Measurements from ENCODE around the gene HTR2C.

DNA sequence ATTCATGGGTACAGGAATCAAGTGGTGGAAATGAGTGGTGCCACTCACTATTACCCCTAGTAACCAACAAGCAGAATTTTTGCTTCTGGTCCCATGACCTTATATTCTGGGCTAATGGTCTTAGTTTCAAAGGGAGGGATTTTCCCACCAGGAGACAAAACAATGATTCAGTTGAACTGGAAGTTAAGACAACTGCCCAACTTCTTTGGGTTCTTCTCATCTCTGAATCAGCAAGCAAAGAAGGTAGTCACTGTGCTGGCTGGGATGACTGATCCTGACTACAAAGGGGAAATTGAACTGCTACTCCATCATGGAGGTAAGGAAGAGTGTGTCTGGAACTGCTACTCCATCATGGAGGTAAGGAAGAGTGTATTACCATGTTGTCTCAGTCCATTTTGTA is 346.3 kb downstream of the HTR2C start:
- TF ChIP-seq, protein P1, sequence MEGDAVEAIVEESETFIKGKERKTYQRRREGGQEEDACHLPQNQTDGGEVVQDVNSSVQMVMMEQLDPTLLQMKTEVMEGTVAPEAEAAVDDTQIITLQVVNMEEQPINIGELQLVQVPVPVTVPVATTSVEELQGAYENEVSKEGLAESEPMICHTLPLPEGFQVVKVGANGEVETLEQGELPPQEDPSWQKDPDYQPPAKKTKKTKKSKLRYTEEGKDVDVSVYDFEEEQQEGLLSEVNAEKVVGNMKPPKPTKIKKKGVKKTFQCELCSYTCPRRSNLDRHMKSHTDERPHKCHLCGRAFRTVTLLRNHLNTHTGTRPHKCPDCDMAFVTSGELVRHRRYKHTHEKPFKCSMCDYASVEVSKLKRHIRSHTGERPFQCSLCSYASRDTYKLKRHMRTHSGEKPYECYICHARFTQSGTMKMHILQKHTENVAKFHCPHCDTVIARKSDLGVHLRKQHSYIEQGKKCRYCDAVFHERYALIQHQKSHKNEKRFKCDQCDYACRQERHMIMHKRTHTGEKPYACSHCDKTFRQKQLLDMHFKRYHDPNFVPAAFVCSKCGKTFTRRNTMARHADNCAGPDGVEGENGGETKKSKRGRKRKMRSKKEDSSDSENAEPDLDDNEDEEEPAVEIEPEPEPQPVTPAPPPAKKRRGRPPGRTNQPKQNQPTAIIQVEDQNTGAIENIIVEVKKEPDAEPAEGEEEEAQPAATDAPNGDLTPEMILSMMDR (IDR thresholded peaks at IDR 0.05): no peak
- TF ChIP-seq POLR2A (IDR thresholded peaks at IDR 0.05): no peak

Data from testis (tissue), 2 donors.